Neutrophil (primary cell): ENCODE data around the gene GRP.

ENCODE experiments used
- H3K27ac ChIP-seq: fragments of 200-600 bp; sonication (generic); 2 replicates; pipeline ENCODE4 v1.5.1; 2016; ENCODE audit warnings: mild to moderate bottlenecking, moderate library complexity
- H3K27me3 ChIP-seq: fragments of 200-600 bp; sonication (generic); 2 replicates; pipeline ENCODE4 v1.6.0; 2016; ENCODE audit warnings: mild to moderate bottlenecking
- H3K36me3 ChIP-seq: fragments of 200-600 bp; sonication (generic); 2 replicates; pipeline ENCODE4 v1.5.1; 2017
- H3K4me1 ChIP-seq, 2 experiments: fragments of 200-600 bp in 1 of 2; sonication (generic) in 1 of 2; 1 replicate in 1 of 2; 2 replicates in 1 of 2; pipeline versions ENCODE4 v1.5.1 to v1.6.1; 2013 to 2016; ENCODE audit warnings: low read depth in 1 of 2, low read length in 1 of 2, mild to moderate bottlenecking in 1 of 2, moderate library complexity in 1 of 2; ENCODE audit not compliant: control insufficient read depth in 1 of 2, insufficient read depth in 1 of 2
- H3K4me3 ChIP-seq, 2 experiments: fragments of 200-600 bp in 1 of 2; sonication (generic) in 1 of 2; 1 replicate in 1 of 2; 2 replicates in 1 of 2; pipeline ENCODE4 v1.5.1; 2013 to 2016; ENCODE audit warnings: low read depth in 1 of 2, low read length in 1 of 2, mild to moderate bottlenecking in 1 of 2, moderate library complexity in 1 of 2
- H3K9me3 ChIP-seq: fragments of 200-600 bp; sonication (generic); 2 replicates; pipeline ENCODE4 v1.5.1; 2016
- TF ChIP-seq, protein P1 (sequence below): fragments of 200-600 bp; sonication (generic); IDR thresholded peaks from 2 replicates; pipeline ENCODE4 v1.5.1; 2016; ENCODE audit warnings: antibody characterized with exemption

The GRP gene

DNA sequence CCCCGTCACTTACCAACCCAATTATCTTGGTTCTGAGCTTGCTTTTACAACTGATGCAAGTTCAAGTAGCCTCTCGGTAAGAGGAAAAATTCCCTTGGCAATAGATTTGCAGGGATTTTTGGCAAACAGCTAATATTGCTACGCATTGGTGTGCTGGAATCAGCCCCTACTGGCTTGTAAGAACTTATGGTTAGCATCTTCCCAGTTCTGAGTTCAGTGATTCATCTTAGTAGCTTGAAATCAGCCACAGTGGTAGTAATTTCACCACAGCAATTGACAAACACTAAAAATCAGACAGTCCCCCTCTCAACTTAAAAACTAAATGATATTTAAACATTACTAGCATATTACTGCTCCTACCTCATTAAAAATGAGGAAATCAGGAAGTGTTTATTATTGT, 59.2 kb downstream of the GRP start:
- peaks cover 100% of the 10 kb centered on the region for H3K27me3 ChIP-seq
- H3K36me3 ChIP-seq: no peaks in the 10 kb centered on the region
- H3K9me3 ChIP-seq: no peaks in the 10 kb centered on the region
- TF ChIP-seq, protein P1, sequence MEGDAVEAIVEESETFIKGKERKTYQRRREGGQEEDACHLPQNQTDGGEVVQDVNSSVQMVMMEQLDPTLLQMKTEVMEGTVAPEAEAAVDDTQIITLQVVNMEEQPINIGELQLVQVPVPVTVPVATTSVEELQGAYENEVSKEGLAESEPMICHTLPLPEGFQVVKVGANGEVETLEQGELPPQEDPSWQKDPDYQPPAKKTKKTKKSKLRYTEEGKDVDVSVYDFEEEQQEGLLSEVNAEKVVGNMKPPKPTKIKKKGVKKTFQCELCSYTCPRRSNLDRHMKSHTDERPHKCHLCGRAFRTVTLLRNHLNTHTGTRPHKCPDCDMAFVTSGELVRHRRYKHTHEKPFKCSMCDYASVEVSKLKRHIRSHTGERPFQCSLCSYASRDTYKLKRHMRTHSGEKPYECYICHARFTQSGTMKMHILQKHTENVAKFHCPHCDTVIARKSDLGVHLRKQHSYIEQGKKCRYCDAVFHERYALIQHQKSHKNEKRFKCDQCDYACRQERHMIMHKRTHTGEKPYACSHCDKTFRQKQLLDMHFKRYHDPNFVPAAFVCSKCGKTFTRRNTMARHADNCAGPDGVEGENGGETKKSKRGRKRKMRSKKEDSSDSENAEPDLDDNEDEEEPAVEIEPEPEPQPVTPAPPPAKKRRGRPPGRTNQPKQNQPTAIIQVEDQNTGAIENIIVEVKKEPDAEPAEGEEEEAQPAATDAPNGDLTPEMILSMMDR: no peak
- H3K4me3 ChIP-seq: no peak overlapping the region
- no peaks in the 10 kb centered on the region for H3K4me1 ChIP-seq
- no peak overlapping the region for H3K27ac ChIP-seq

- TF ChIP-seq, protein P1: no peak
- Histone ChIP-seq H3K4me1 (no peaks in the 10 kb centered on the region), H3K4me3 (no peak overlapping the region), H3K9me3 (no peaks in the 10 kb centered on the region), H3K36me3 (no peaks in the 10 kb centered on the region), H3K27me3 (peaks cover 96% of the 10 kb centered on the region), H3K27ac (no peak overlapping the region)
These were observed 59.8 kb downstream of the GRP start for GRCh38 chr18:59279722-59280121.
